RWPE2 (cell line): ENCODE measurements around the gene SMIM41.

Source experiments
- ATAC-seq: fragments of 200-7000 bp; cut with Tn5 transposase; 3 replicates; pipeline ENCODE4 v1.9.1; 2021; ENCODE audit warnings: low read depth
- DNase-seq: peaks from one replicate; pipeline ENCODE4 v3.0.0-alpha.2; 2020; ENCODE audit warnings: low spot score
- H3K27ac ChIP-seq: fragments of 450-650 bp; 2 replicates; pipeline ENCODE4 v1.5.1; 2017; ENCODE audit warnings: mild to moderate bottlenecking; ENCODE audit not compliant: poor library complexity, severe bottlenecking
- H3K27me3 ChIP-seq: fragments of 250-450 bp; sonication (Bioruptor Pico); 2 replicates; pipeline ENCODE4 v1.5.1; 2021; ENCODE audit warnings: mild to moderate bottlenecking, moderate library complexity; ENCODE audit not compliant: insufficient read depth, poor library complexity, severe bottlenecking
- H3K36me3 ChIP-seq: fragments of 250-450 bp; sonication (Bioruptor Pico); 2 replicates; pipeline ENCODE4 v1.5.1; 2020; ENCODE audit warnings: low read depth, mild to moderate bottlenecking, moderate library complexity
- H3K4me1 ChIP-seq: fragments of 250-450 bp; sonication (Bioruptor Pico); 2 replicates; pipeline ENCODE4 v1.5.1; 2021; ENCODE audit warnings: mild to moderate bottlenecking, moderate library complexity; ENCODE audit not compliant: insufficient read depth, poor library complexity, severe bottlenecking
- H3K4me3 ChIP-seq: fragments of 250-450 bp; sonication (Bioruptor Pico); 2 replicates; pipeline ENCODE4 v1.5.1; 2021; ENCODE audit warnings: mild to moderate bottlenecking, moderate library complexity; ENCODE audit not compliant: severe bottlenecking
- H3K9me3 ChIP-seq: fragments of 250-450 bp; sonication (Bioruptor Pico); 2 replicates; pipeline ENCODE4 v1.5.1; 2021; ENCODE audit warnings: mild to moderate bottlenecking, moderate library complexity; ENCODE audit not compliant: severe bottlenecking
- CTCF ChIP-seq: fragments of 450-650 bp; IDR thresholded peaks from one replicate; pipeline ENCODE4 v1.5.1; 2017; ENCODE audit warnings: mild to moderate bottlenecking, moderate library complexity; ENCODE audit not compliant: poor library complexity, severe bottlenecking

SMIM41 gene

GRCh38 chr12:52126050-52126604, 46.6 kb downstream of the SMIM41 start:
- no peak for DNase-seq

GRCh38 chr12:52126605-52127578, 47.4 kb downstream of the SMIM41 start:
- no peak overlapping the region for H3K4me3 ChIP-seq
- no peaks in the 10 kb centered on the region for H3K9me3 ChIP-seq
- no peaks in the 10 kb centered on the region for H3K36me3 ChIP-seq
- DNase-seq (no peak), ATAC-seq (no peak)
- H3K27me3 ChIP-seq: no peaks in the 10 kb centered on the region
- no peak for TF ChIP-seq CTCF
- H3K27ac ChIP-seq: no peak overlapping the region
- H3K4me1 ChIP-seq: no peaks in the 10 kb centered on the region

More at GRCh38 chr12:52126050-52126604, 46.6 kb downstream of the SMIM41 start:
- Histone ChIP-seq H3K9me3 (no peaks in the 10 kb centered on the region), H3K27me3 (no peaks in the 10 kb centered on the region), H3K36me3 (no peaks in the 10 kb centered on the region), H3K27ac (no peak overlapping the region), H3K4me3 (no peak overlapping the region), H3K4me1 (no peaks in the 10 kb centered on the region)
- ATAC-seq: no peak
- no peak for TF ChIP-seq CTCF

GRCh38 chr12:52127683-52128450, 48.4 kb downstream of the SMIM41 start:
- DNase-seq: no peak

GRCh38 chr12:52130711-52131110, 51.2 kb downstream of the SMIM41 start:
- Histone ChIP-seq H3K9me3 (no peaks in the 10 kb centered on the region), H3K4me1 (no peaks in the 10 kb centered on the region), H3K27ac (no peak overlapping the region), H3K4me3 (no peak overlapping the region), H3K27me3 (no peaks in the 10 kb centered on the region), H3K36me3 (no peaks in the 10 kb centered on the region)
- no peak for ATAC-seq
- no peak for TF ChIP-seq CTCF
- DNase-seq: no peak

More at GRCh38 chr12:52127683-52128450, 48.4 kb downstream of the SMIM41 start:
- ATAC-seq: no peak
- Histone ChIP-seq H3K4me1 (no peaks in the 10 kb centered on the region), H3K27ac (no peak overlapping the region), H3K27me3 (no peaks in the 10 kb centered on the region), H3K4me3 (no peak overlapping the region), H3K9me3 (no peaks in the 10 kb centered on the region), H3K36me3 (no peaks in the 10 kb centered on the region)
- TF ChIP-seq CTCF: no peak
